HG03439 (cell line): ENCODE data around the gene RELT.

ENCODE experiments used
- ATAC-seq: cut with Tn5 transposase; IDR thresholded peaks from one replicate; pipeline ENCODE4 v1.9.1; 2021; ENCODE audit warnings: mild to moderate bottlenecking, moderate library complexity; ENCODE audit not compliant: unreplicated experiment

The RELT gene, protein sequence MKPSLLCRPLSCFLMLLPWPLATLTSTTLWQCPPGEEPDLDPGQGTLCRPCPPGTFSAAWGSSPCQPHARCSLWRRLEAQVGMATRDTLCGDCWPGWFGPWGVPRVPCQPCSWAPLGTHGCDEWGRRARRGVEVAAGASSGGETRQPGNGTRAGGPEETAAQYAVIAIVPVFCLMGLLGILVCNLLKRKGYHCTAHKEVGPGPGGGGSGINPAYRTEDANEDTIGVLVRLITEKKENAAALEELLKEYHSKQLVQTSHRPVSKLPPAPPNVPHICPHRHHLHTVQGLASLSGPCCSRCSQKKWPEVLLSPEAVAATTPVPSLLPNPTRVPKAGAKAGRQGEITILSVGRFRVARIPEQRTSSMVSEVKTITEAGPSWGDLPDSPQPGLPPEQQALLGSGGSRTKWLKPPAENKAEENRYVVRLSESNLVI

DNA sequence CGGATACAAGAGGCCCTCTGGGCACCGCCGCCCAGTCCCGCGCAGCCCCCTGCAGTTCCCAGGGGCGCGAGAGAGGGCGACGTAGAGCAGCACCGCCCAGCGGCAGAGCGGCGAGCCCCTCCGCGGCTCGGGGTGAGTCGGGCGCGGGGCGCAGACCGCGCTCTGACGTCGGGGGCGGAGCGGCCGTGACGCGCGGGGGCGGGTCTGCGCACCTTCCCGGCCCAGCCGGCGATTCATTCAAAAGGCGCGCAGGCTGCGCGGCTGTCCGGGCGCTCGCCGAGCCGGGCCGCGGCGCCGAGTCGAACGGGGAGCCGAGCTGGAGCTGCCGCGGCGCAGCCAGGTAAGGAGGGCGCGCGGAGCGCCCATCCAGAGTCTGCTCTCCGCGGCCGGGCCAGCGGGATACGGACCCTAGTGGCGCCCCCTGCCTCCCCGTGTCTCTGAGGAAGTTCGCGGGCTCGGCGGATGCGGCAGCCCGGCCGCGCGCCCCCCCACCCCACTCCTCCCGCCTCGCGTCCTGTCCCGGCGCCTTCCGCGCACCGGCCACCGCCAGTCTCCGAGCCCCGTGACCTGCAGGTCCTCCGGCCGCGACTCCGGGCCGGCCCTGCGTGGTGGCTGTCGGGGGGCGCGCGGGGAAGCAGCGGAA lies at the start of gene RELT:
Gene RELT (plus strand): TSS at position 240 of the 643 bp plus-strand sequence. CDS start 12,738 bp downstream, outside the sequence.
- ATAC-seq = peak; percentile 71

DNA sequence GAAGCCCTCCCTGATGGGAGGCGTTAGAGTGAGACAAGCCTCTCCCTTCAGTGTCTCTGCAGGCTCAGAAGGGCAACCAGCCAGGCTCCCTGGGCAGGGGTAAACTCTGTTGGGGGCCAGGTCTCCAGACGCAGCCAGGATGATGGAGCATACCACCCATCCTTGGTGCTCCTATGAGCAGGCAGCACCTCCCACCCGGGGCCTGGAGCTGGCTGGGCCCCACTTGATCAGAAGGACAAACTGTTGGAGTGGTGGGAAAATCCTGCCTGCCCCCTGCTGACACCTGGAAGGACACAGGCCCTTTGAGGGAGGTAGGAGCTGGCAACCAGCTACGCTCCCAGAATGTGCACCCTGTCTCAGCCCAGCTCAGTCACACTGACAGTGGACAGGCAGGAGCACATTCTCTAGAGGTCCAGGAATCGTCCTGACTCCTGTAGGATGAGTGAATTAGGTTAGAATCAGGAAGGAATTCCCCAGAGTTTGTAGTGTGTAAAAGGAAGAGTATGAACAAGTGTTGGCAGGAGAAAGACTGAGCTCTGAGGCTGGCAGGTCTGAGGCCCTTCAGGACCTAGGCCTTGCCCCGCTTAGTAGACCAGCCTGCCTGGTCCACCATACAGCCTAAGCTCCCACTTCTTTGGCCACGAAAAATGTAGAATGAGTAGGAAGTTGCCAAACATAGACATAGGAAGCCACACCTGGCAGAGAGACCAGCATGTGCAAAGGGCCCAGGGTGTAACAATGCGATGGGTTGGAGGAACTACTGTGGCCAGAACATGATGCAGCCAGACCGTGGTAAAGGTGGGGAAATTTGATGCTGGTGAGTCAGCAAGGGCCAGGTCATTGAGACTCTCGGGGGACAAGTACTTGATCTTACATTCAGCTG lies 49.0 kb upstream of the RELT start:
- no peak for ATAC-seq

DNA sequence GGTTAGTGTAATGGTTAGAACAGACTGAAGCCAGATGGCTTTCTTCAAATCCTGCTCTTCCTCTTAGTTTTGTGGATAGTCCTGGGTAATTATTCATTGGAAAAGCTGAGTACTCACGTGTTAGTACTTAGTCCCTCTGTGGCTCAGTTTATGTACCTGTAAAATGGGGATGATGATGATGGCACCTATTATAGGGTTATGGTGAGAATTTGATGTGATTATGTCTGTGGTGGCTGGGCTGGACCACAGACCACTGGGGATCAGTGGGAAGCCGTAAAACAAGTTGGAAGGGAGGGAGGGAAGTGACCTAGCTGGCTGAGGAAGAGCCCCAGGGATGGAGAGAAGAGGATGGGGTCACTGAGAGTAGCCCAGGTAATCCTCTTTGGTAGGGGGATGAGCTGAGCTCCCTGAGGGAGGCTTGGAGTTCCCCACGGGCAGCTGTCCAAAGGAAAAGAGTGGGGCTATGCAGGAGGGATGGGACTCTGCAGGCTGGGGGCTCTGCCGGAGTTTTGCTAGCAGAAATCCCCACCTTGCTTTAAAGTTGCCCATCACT lies 48.3 kb upstream of the RELT start:
- no peak for ATAC-seq

DNA sequence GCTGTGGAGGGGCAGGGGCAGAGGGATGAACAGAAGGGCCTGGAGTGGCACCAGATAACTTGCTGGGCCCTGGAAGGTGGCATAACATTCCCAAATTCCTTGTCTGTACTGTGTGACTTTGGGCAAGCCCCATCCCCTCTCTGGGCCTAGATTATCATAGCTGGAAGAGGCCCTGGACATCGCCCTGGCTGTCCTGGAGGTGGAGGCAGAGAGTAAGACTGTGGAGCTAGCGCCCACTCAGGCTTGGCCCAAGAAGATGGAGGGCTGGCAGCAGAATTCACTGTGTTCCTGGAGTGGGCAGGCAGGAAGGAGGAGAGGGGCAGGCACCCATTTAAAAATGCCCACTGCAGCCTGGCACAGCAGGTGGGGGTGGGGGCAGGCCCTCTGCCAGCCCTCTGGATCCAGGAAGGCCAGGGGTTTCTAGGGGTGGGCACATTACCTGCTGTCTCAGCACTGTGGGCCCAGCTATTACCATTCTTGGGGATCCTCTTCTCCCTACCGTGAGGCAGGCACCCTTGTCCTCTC lies 45.6 kb upstream of the RELT start:
- no peak for ATAC-seq

DNA sequence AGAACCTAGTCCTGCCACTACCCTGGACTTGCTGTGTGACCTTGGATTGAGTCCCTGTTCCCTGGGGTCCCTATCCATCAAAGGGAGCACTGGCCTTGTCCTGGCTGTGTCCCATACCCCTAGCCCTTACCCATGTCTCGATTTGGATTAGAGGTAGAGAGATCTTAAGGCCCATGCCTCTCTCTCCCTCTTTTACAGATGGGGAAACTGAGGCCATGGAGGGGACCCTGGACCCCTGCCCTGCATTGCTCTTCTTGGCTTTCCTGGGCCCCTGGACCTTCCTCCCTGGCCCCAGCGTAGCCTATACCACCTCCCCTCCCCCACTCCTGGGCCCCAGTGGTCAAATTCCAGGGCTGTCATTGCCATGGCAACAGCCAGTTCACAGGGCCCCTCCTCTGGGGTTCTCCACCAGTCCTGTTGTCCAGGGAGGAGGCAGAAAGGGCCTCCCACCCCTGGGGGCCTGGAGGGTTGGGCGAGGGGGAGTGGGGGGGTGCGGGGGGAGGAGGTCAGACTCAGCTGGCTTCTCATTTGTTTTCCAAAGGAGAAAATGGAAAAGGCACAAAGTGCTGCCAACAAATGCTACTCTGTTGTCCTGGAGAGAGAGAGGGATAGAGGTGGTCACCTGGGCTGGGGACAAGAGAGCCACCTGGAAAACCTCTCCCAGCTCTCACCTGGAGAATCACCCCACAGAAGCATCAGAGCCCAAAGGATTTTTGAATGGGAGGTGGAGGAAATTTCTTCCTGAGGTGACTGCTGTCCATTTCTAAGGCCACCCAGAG lies 44.9 kb upstream of the RELT start:
- no peak for ATAC-seq

DNA sequence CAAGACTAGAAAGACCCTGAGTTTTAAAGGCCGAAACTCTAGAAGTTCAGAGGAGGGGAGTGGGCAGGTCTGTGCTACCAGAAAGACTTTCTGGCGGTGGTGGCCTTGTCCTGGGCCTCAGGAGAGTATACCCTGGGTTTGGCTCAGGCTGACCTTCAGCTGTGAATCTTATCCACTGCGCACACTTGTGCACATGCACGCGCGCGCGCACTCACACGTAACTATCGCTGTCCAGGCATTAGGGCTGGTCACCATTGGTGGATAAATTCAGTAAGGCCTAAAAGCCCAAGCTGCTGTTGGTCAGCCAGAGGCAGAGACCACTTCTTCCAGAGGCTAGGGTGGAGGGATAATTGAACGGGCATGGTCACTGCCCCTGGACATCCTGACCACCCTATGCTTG lies 43.0 kb upstream of the RELT start:
- no peak for ATAC-seq

DNA sequence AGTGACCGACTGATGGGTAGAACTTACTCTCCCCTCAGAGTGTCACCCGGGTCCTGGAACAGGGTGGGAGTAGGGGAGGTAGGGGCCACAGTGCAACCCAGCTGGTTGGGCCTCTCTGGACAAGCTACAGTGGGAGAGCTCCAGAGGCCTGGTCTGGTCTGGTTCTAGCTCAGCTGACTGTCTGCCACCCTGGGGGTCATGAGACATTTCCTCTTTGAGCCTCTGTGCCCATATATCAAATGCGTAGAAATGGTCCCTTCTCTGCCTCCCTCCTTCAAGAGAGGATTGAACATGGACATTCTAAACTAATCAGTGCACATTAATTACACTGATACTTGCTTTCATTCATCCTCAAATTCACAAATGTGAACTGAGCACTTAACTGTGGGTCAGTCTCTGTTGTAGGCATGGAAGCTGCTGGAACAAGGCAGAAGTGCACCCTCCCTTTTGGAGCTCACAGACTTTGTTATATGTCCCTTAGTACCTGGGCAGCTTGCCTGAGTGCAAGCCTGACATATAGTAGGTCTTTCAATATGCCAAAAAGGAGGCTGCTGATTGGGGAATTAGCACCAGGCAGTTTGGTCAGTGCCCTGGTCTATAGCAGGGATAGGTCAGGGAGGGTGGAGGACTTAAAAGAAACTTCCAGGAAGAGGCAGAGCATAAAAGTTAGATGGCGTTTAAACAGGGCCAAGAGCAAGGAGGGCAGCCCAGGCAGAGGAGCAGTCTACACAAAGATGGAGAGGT lies 42.4 kb upstream of the RELT start:
- no peak for ATAC-seq

DNA sequence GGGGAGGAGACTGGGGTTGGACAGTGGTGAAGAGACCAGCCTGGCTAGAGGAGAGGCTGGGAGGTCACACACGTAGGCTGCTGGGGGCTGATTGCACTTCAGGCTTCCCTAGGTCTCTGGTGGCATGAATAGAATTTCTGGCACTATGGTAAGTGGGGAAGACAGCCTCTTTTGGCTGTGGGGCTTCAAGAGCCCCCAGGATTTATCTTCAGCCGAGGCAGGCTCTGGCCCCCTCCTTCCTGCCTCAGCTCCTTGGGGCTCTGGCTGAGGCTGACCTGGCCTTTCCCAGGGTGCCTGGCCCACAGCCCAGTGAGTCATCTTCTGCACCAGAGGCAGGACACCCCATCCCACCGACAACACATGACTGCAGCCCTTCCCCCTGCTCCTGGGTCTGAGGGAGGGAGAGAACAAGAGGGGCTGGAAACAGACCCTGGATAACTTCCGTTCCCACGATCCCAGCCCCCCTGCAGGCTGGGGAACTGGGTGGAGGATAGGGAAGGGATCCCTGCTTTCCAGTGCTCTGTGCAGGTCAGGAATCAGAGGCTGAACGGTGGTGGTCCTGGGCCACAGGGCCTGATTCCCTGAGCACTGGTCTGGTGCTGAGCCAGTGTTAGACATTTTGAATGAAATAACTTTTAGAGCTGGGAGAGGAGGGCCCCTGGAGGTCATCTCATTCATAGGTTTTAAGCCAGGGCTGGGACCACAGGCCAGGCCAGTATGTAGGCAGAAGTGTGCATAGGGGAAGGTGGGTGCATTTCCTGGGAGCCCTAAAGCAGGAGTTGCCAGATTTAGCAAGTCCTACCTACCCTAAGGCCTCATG lies 41.6 kb upstream of the RELT start:
- ATAC-seq = no peak

DNA sequence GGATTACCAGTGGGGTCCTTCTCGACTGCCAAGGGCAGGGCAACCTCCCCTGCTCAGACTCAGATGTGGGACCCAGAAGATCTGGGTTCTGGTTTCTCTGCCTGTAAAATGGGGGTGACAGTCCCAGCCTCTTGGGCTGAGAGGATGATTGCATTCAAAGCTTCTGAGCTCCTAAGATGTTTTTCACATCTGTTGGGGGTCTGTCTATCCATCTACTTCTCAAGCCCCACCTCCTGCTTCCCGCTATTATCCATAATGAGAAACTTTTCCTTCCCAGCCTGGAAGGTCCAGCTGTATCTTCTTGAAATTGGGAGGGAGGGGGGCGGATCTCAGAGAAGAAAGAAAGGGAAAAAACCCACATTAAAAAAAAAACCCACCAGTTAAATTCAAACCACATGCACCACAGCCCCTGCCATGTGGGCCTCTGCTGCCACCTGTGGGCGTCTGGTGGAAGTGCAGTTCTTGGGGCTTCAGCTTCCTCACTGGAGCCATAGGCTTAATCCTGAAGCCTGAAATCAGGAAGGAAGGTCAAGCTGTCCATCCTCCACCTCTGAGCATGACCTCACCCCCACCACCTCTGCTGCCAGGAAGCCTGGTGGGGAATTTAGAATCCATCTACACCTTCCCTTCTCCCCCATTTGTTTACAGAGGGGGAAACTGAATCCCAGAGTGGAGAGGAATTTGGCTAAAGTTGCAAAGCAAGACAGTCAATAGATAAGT lies 40.8 kb upstream of the RELT start:
- ATAC-seq = no peak

DNA sequence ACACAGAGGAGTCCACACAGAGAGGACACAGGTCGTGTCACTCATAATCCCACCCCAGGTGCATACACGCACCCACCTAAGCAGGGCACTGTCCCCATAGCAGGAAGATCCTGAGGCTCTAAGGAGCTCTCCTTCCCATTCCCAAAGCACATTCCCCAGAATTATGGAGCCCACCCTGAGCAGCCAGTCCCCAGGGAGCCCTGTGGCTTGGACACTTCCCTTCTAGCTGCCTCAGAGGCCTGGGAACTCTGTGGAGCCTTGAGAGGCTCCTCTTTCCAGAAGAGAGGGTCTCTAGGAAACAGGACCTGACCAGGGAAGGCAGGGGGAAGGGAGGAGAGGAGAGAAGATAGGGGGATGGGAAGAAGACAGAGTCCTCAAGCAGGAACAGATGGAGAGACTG lies 38.4 kb upstream of the RELT start:
- ATAC-seq = no peak

DNA sequence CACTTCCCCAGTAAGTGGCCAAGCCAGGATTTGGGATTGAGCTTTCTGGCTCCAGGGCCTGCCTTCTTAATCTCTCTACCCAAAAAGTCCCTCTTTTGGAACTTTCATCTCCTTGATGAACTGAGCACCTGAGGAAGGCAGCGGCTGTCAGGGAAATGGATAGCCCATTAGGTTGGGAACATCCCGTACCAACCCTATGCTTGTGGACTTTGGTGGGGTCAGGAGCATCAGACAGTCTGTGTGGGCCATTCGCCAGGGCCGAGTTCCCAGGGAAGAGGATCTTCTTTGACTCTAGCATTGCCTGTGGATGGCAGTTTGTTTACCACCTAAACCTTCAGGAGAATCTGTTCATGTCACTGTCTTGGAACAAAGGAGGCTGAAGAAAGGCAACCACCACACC lies 37.9 kb upstream of the RELT start:
- ATAC-seq = no peak

DNA sequence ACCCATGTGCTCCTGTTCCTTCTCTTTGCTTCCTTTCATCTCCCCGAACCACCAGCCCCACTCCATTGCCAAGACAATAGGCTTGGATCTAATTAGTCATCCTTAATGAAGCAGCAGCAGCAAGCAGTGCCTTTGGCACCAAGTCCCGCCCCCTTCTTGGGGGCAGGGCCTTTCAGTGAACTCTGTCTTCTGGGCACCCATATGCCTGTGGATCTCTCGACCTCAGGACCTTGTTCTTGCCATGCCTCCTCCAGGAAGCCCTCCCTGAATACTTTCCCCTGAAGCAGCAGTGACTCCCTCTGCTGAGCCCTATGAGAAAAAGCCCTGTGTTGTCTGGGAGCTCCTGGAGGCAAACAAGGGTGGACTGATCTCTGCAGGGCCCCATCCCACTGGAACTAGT lies 36.0 kb upstream of the RELT start:
- no peak for ATAC-seq

DNA sequence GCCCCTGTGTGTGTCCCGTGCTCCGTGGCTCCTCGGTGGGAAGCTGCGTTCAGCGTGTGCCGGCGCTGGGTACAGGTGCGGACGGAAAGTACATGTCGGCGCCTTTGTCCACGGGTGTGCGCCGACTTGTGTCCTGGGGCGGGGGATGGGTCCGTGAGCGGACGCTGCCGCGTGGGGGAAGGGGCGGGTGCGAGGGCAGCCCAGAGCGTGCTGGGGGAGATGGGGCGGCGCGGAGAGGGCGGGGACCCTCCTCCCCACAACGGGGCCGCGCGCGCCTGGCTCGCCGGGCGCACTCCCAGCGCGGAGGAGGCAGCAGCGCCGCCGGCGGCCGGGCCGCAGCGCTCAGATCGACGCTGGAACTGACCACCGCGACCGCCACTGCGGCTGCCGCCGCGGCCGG lies 33.6 kb upstream of the RELT start:
- ATAC-seq = no peak

DNA sequence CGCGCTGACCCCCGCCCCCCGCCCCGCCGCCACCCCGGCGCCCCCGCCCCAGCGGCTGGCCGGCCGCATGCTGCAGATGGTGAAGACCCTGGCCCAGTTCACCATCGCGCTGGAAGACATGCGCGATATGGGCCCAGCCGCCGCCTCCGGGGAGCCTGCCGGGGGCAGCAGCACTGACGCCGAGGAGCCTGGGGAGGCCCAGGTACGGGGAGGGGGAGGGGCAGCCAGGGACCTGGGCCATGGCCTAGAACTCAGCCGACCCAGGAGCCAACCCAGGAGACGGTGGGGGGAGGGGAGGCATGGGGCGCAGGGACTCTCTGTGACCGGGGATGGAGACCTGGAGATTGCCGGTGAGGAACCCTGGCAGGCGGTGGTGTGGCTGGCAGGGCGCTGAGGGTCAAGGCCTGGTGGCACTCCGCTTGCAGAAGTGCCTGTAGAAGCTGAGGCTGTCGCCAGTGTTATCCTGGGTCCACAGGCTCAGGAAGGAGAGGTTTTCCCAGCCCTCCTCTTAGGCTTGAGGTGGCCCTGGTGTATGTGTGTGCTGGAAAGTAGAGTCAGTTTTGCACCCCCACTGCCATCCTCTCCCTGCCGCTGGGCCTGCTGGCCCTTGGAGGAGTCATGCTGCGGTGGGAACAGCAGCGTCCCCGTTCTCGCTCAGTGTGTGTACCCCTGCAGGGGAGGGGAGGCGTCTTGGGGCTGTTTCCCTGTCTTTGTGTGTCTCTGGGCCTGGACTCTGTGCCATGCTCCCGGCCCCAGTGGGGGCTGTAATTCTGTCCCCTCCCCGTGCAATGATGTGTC lies 32.9 kb upstream of the RELT start:
- ATAC-seq = no peak

DNA sequence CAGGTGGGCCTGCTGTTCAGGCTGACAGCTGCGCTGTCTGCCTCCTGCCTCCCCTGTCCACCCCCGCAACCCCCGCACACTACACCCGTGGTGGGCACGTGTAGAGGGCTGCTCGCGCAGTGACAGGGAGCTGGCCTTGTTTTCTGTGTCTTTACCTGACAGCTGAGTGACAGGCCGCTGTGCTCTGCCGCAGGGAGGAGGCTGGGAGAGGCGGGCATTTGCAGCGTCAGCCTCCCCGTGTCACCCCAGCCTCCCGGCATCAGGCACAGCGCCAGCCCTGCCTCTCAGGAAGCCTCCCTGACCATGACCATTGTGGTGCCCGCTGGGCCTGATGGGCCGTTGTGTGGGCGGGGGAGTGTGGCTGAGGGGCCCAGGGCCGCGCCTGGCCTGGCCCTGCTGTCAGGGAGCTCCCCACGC lies 32.0 kb upstream of the RELT start:
- ATAC-seq = no peak

DNA sequence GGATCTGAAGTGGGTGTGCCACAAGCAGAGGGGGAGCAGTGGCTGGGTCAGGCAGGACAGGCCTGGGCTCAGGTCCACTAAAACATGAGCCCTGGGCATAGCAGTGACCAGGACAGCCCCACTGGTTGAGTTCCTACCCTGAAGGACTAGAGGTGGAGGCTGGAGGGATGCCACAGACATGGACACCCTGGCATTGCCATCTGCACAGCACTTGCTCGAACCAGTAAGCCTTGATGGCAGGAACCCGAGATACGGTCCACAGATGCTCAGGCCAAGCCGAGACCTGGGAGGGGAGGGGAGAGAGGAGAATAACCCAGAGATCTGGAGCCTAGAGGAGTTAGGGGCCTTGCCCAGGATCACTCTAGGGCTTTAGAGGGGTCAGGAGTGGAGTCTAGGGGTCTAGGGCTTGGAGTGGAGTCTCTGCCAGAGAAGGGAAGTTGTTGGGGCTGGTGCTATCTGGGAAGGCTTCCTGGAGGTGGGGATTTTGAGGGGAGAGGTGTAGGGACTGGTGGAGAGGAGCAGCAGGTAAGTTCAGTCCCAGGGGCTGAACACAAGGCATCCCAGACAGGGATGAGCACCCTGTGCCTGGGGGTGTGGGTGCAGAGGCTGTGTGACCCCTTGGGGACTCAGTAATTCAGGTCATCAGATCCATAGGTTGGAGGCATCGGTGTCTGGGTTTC lies 30.6 kb upstream of the RELT start:
- no peak for ATAC-seq
